Uterus (tissue), 2 donors: ENCODE data around the gene RNF121.

Experiments
- CTCF ChIP-seq, 4 experiments: fragments of 200-600 bp in 2 of 4; fragments of 450-650 bp in 2 of 4; sonication (generic) in 2 of 4; IDR thresholded peaks; one replicate each; pipeline ENCODE4 v1.5.1; 2016 to 2019; ENCODE audit warnings: antibody characterized with exemption in 4 of 4, mild to moderate bottlenecking in 2 of 4, moderate library complexity in 1 of 4
- POLR2A ChIP-seq, 2 donors: fragments of 450-650 bp; IDR thresholded peaks; one replicate each; pipeline ENCODE4 v1.6.1; 2016; ENCODE audit warnings: antibody characterized with exemption in 2 of 2, mild to moderate bottlenecking in 1 of 2, moderate library complexity in 1 of 2

GRCh38 chr11:72001834-72002591 lies 73.2 kb downstream of the RNF121 start:
- no peak for TF ChIP-seq CTCF (IDR thresholded peaks at IDR 0.05)
- no peak for TF ChIP-seq POLR2A (IDR thresholded peaks at IDR 0.05)
